Measurements from ENCODE around the gene NAXD. TPM values are rescaled to one million over a fixed set of nuclear protein-coding genes. Genes with fewer than 3 reads are reported as not detected.

NAXD gene
- total and polyA plus RNA-seq, 2 of the 4 experiments (the other 2 are of a cell fraction), result 10.2 to 27.2 TPM

DNA sequence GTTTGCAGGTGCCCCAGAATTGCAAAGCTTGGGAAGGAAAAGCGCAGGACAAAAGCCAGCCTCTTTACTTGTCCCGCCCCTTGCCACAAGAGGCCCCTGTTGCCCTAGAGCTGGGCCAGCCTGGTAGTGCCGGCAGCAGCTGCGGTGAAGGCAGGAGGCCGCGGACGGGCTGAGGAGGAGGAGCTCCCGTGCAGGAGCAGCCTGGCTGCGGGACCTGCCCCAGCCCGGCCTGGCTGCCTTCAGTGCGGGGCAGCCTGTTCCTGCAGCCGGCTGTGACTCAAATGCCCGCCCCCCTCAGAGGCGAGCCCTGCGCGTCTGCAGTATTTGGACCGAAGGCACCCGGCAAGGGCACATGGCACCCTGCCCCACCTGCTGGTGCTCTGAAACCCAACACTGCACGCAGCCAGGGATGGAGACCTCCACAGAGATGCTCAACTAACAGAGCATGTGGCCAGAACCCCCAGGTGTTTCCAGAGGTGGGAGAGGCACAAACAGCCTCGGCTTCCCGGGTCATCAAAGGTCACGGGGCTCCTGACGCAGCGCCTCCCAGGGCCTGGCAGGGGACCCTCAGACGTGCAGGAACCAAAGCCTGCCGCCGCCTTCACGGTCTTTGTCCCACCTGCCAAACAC, 29.7 kb downstream of the NAXD start:
- H2BK5ac ChIP-seq (ENCODE audit: low read depth, low read length, poor library complexity, severe bottlenecking), result no peak overlapping the region
- peaks cover 53% of the 10 kb centered on the region for H3K36me3 ChIP-seq (ENCODE audit: control insufficient read depth, insufficient read depth, low read length)
- no peak overlapping the region for H2BK120ac ChIP-seq (ENCODE audit: low read depth, low read length)
- no peak overlapping the region for H3K4me3 ChIP-seq (ENCODE audit: insufficient read depth, low read depth, low read length)
- POLR2A ChIA-PET (ENCODE audit: unreplicated experiment), result no interaction called here
- peak; percentile 82 for ATAC-seq (ENCODE audit: low read depth)
- dilution Hi-C loops (cut with HindIII; ENCODE audit: low sequenced_read_pairs, unreplicated experiment), result no loop called here
- H3K4ac ChIP-seq (ENCODE audit: low read depth, low read length), result no peak overlapping the region
- no peak overlapping the region for H4K8ac ChIP-seq (ENCODE audit: low read depth in 2 of 2, low read length in 2 of 2)
- WGBS, 2 experiments (ENCODE audit: extremely low coverage in 2 of 2, insufficient read length in 1 of 2), result 14% methylated on average over 6 of the region's 28 CpGs; no CpG with 5 or more reads in 1 of the 2 experiments
- H2BK15ac ChIP-seq (ENCODE audit: low read depth, low read length), result no peak overlapping the region
- in situ Hi-C loops (cut with MboI; ENCODE audit: low sequenced_read_pairs), result no loop called here
- H3K27me3 ChIP-seq (ENCODE audit: control insufficient read depth, insufficient read depth, low read length), result no peaks in the 10 kb centered on the region
- no peak overlapping the region for H3K4me2 ChIP-seq (ENCODE audit: low read depth, low read length)
- H3K9ac ChIP-seq (ENCODE audit: low read depth, low read length), result no peak overlapping the region
- peak; percentile 55 for DNase-seq
- H3K23ac ChIP-seq (ENCODE audit: low read depth, low read length), result no peak overlapping the region
- H3K27ac ChIP-seq (ENCODE audit: insufficient read depth, low read length), result no peak overlapping the region
- no peak overlapping the region for H4K5ac ChIP-seq (ENCODE audit: low read depth, low read length)
- no peak overlapping the region for H4K91ac ChIP-seq (ENCODE audit: insufficient read depth, low read depth, low read length)
- TF ChIP-seq RAD21 (IDR thresholded peaks at IDR 0.05; ENCODE audit: low read length) (peak; percentile 36; the same call in 1 of the 2 replicates), MAFK (IDR thresholded peaks at IDR 0.05; ENCODE audit: low read depth, low read length) (no peak)
- TF ChIP-seq, protein P1, sequence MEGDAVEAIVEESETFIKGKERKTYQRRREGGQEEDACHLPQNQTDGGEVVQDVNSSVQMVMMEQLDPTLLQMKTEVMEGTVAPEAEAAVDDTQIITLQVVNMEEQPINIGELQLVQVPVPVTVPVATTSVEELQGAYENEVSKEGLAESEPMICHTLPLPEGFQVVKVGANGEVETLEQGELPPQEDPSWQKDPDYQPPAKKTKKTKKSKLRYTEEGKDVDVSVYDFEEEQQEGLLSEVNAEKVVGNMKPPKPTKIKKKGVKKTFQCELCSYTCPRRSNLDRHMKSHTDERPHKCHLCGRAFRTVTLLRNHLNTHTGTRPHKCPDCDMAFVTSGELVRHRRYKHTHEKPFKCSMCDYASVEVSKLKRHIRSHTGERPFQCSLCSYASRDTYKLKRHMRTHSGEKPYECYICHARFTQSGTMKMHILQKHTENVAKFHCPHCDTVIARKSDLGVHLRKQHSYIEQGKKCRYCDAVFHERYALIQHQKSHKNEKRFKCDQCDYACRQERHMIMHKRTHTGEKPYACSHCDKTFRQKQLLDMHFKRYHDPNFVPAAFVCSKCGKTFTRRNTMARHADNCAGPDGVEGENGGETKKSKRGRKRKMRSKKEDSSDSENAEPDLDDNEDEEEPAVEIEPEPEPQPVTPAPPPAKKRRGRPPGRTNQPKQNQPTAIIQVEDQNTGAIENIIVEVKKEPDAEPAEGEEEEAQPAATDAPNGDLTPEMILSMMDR (conservative IDR thresholded peaks at IDR 0.05; ENCODE audit: low read depth, low read length), result peak; percentile 36
- peaks cover 8% of the 10 kb centered on the region; the same call in 1 of the 2 replicates for H3K4me1 ChIP-seq (ENCODE audit: control insufficient read depth, insufficient read depth, low read length)
- H2AK5ac ChIP-seq (ENCODE audit: low read depth, low read length), result no peak overlapping the region
- CTCF ChIA-PET, result interaction anchor here (1.4 to 2.0 kb wide), 2 partner anchors 39 to 174 kb away, joined by 4 to 6 read pairs; no protein-coding TSS in a partner anchor
- no peak overlapping the region for H2BK20ac ChIP-seq (ENCODE audit: low read depth, low read length)
- H3K9me3 ChIP-seq (ENCODE audit: control insufficient read depth, insufficient read depth, low read length), result no peaks in the 10 kb centered on the region
- peaks cover 16% of the 10 kb centered on the region for H4K20me1 ChIP-seq (ENCODE audit: insufficient read depth, low read length)
- H3K18ac ChIP-seq (ENCODE audit: low read depth, low read length), result no peak overlapping the region
- no TSS peak for BruUV-seq (replicated peaks)
- no peak overlapping the region for H3K14ac ChIP-seq (replicated peaks; ENCODE audit: low read depth, low read length)
- H3K9me1 ChIP-seq (ENCODE audit: insufficient read depth, low read length), result peaks cover 4% of the 10 kb centered on the region; the same call in 1 of the 2 replicates
- no peak overlapping the region for H3K56ac ChIP-seq (ENCODE audit: extremely low read depth, insufficient read depth, low read length)
- intact Hi-C loops (cut with micrococcal nuclease), result loop anchor here (1.0 kb wide), 1 partner anchor 171 kb away; no protein-coding TSS in a partner anchor
- H3K79me1 ChIP-seq (ENCODE audit: low read depth in 1 of 2, low read length in 2 of 2), result peaks cover 4 to 23% of the 10 kb centered on the region in 2 experiments; a peak in 3 of 4 replicates
- H2AK9ac ChIP-seq (replicated peaks; ENCODE audit: low read depth, low read length, poor library complexity), result peak overlapping the region; percentile 66
- no peak overlapping the region for H2AFZ ChIP-seq (replicated peaks; ENCODE audit: low read length, poor library complexity)
